HCT116 (cell line): Measurements from ENCODE around the gene HIGD2B. TPM values are rescaled to one million over a fixed set of nuclear protein-coding genes. Genes with fewer than 3 reads are reported as not detected.

Source experiments
- ATAC-seq: fragments of 200-7000 bp; cut with Tn5 transposase; 2 replicates; pipeline ENCODE4 v1.9.1; 2020; ENCODE audit warnings: mild to moderate bottlenecking, moderate library complexity
- BruUV-seq: library from RNA; stranded (reverse); fragments of 400-500 nt; replicated peaks from 2 replicates; lab custom pipeline; 2021; lab: Mats Ljungman, UMichigan
- CTCF ChIA-PET: fragments of 300-600 bp; sonication (Branson Sonifier 250); formaldehyde crosslinking; loops from one replicate; lab custom pipeline; 2021; ENCODE audit warnings: antibody characterized with exemption; lab: Charles Lee
- POLR2A ChIA-PET: fragments of 300-600, 350-600 bp; sonication (Branson Sonifier 250); formaldehyde crosslinking; loops from one replicate; lab custom pipeline; 2021; ENCODE audit warnings: antibody characterized with exemption; lab: Charles Lee
- RAD21 ChIA-PET, 2 experiments: fragments of 300-600 bp; sonication (Branson Sonifier 250); formaldehyde crosslinking; loops; one replicate each; lab custom pipeline; 2023; ENCODE audit warnings: low total read pairs in 2 of 2; ENCODE audit not compliant: uncharacterized antibody in 2 of 2, unreplicated experiment in 2 of 2, low non-redundant PET in 1 of 2; lab: Charles Lee
- DNase-seq: peaks from one replicate; pipeline ENCODE4 v3.0.0-alpha.2; 2010; ENCODE audit warnings: low read depth, low spot score
- H2AFZ ChIP-seq: fragments of 200-600 bp; shearing (Covaris generic), sonication (generic); 2 replicates; pipeline ENCODE4 v1.6.1; 2017; ENCODE audit warnings: low read depth, mixed run types, mixed read lengths, antibody characterized with exemption, low read length; ENCODE audit not compliant: poor library complexity, severe bottlenecking
- H3K27ac ChIP-seq: 2 replicates; pipeline ENCODE4 v1.5.1; 2012; ENCODE audit warnings: low read depth, low read length
- H3K27me3 ChIP-seq: fragments of 200-600 bp; sonication (generic); 2 replicates; pipeline ENCODE4 v1.6.1; 2016; ENCODE audit warnings: mixed run types, low read length, mixed read lengths; ENCODE audit not compliant: insufficient read depth
- H3K36me3 ChIP-seq, 2 experiments: fragments of 200-500 bp in 1 of 2; fragments of 200-600 bp in 1 of 2; sonication (Bioruptor generic) in 1 of 2; sonication (generic) in 1 of 2; 2 replicates each; pipeline versions ENCODE4 v1.5.1 to v1.6.1; 2014 to 2016; ENCODE audit warnings: low read length in 2 of 2, inconsistent platforms in 1 of 2, mixed read lengths in 1 of 2, mixed run types in 1 of 2; ENCODE audit not compliant: insufficient read depth in 2 of 2, control insufficient read depth in 1 of 2
- H3K4me1 ChIP-seq, 2 experiments: fragments of 200-600 bp in 1 of 2; sonication (generic) in 1 of 2; 2 replicates each; pipeline versions ENCODE4 v1.5.1 to v1.6.1; 2012 to 2017; ENCODE audit warnings: low read length in 2 of 2, inconsistent platforms in 1 of 2, mild to moderate bottlenecking in 1 of 2, mixed read lengths in 1 of 2, mixed run types in 1 of 2, moderate library complexity in 1 of 2; ENCODE audit not compliant: insufficient read depth in 2 of 2, control insufficient read depth in 1 of 2
- H3K4me2 ChIP-seq: fragments of 200-600 bp; sonication (generic); 2 replicates; pipeline ENCODE4 v1.6.1; 2017; ENCODE audit warnings: mixed run types, low read length, mixed read lengths
- H3K4me3 ChIP-seq, 2 experiments: fragments of 200-600 bp in 1 of 2; sonication (generic) in 1 of 2; replicated peaks in 1 of 2; 2 replicates each; pipeline ENCODE4 v1.5.1; 2011 to 2016; ENCODE audit warnings: low read length in 2 of 2, control low read depth in 1 of 2, low read depth in 1 of 2, mild to moderate bottlenecking in 1 of 2, mixed read lengths in 1 of 2, mixed run types in 1 of 2
- H3K79me2 ChIP-seq: fragments of 200-600 bp; sonication (generic); 2 replicates; pipeline ENCODE4 v1.6.1; 2017; ENCODE audit warnings: mild to moderate bottlenecking, mixed run types, low read length, moderate library complexity, mixed read lengths; ENCODE audit not compliant: insufficient read depth
- H3K9ac ChIP-seq: fragments of 200-600 bp; sonication (generic); 2 replicates; pipeline ENCODE4 v1.6.1; 2016; ENCODE audit warnings: low read length, mixed read lengths
- H3K9me2 ChIP-seq: fragments of 200-600 bp; sonication (generic), shearing (Covaris generic); 2 replicates; pipeline ENCODE4 v1.6.1; 2017; ENCODE audit warnings: mixed run types, mild to moderate bottlenecking, moderate library complexity; ENCODE audit not compliant: insufficient read depth
- H3K9me3 ChIP-seq, 2 experiments: fragments of 200-500 bp in 1 of 2; fragments of 200-600 bp in 1 of 2; sonication (Bioruptor generic) in 1 of 2; sonication (generic) in 1 of 2; 2 replicates each; pipeline ENCODE4 v1.6.1; 2014 to 2017; ENCODE audit warnings: low read length in 2 of 2, mixed read lengths in 2 of 2, inconsistent platforms in 1 of 2, low read depth in 1 of 2, mild to moderate bottlenecking in 1 of 2, mixed run types in 1 of 2, moderate library complexity in 1 of 2; ENCODE audit not compliant: control insufficient read depth in 1 of 2, insufficient read depth in 1 of 2
- H4K20me1 ChIP-seq: fragments of 200-600 bp; sonication (generic), shearing (Covaris generic); 2 replicates; pipeline ENCODE4 v1.6.1; 2017; ENCODE audit warnings: mixed run types, mild to moderate bottlenecking, moderate library complexity; ENCODE audit not compliant: insufficient read depth
- ATF3 ChIP-seq: IDR thresholded peaks from 2 replicates; pipeline ENCODE4 v1.6.1; 2012
- CEBPB ChIP-seq: IDR thresholded peaks from 2 replicates; pipeline ENCODE4 v1.6.1; 2012; ENCODE audit warnings: low read depth
- CTCF ChIP-seq, 3 experiments: fragments of 200-600 bp in 1 of 3; sonication (generic) in 1 of 3; IDR thresholded peaks in 2 of 3; conservative IDR thresholded peaks in 1 of 3; 2 replicates each; pipeline ENCODE4 v1.5.1; 2012 to 2017; ENCODE audit warnings: low read depth in 2 of 3, low read length in 2 of 3, antibody characterized with exemption in 1 of 3, borderline replicate concordance in 1 of 3, control low read depth in 1 of 3, mild to moderate bottlenecking in 1 of 3, mixed read lengths in 1 of 3, mixed run types in 1 of 3, moderate library complexity in 1 of 3; ENCODE audit not compliant: insufficient read depth in 1 of 3
- EGR1 ChIP-seq: IDR thresholded peaks from 2 replicates; pipeline ENCODE4 v1.6.1; 2012; ENCODE audit warnings: low read depth
- EZH2 ChIP-seq: fragments of 200-600 bp; sonication (generic); IDR thresholded peaks from 2 replicates; pipeline ENCODE4 v1.6.1; 2017; ENCODE audit warnings: antibody characterized with exemption, mixed run types
- FOSL1 ChIP-seq: IDR thresholded peaks from 2 replicates; pipeline ENCODE4 v1.6.1; 2012; ENCODE audit warnings: low read depth
- POLR2AphosphoS5 ChIP-seq: IDR thresholded peaks from 2 replicates; pipeline ENCODE4 v1.6.1; 2011; ENCODE audit warnings: mild to moderate bottlenecking, low read depth, low read length, moderate library complexity
- RAD21 ChIP-seq: IDR thresholded peaks from 2 replicates; pipeline ENCODE4 v1.6.1; 2012; ENCODE audit warnings: low read depth, mild to moderate bottlenecking
- TCF7L2 ChIP-seq: IDR thresholded peaks from 2 replicates; pipeline ENCODE4 v1.7.0; 2011; ENCODE audit warnings: borderline replicate concordance, inconsistent platforms; ENCODE audit not compliant: insufficient read depth, insufficient read length; ENCODE audit errors: extremely low read depth
- ZNF274 ChIP-seq: fragments of 200-500 bp; sonication (Bioruptor generic); IDR thresholded peaks from 2 replicates; pipeline ENCODE4 v1.6.1; 2014; ENCODE audit warnings: mild to moderate bottlenecking, low read depth, low read length, inconsistent platforms
- intact Hi-C: fragments of 100-400 bp; cut with micrococcal nuclease; formaldehyde crosslinking; loops from 2 replicates; pipeline ENCODE4 v1.10.0; 2022
- total RNA-seq: library from RNA; stranded (reverse); gene quantifications from one replicate; pipeline ENCODE4 v1.2.1, GENCODE V29; 2021; ENCODE audit not compliant: unreplicated experiment

HIGD2B gene
- total RNA-seq, 1 experiment from 2014 or later = 0.27 TPM

GRCh38 chr15:72685925-72686794 is at the start of gene HIGD2B, which contains the start of gene BBS4 (continued):
- no peak for TF ChIP-seq CEBPB
- TF ChIP-seq ATF3 = no peak
- no peak for TF ChIP-seq CTCF (IDR thresholded peaks at IDR 0.05 in 2 of 3, conservative IDR thresholded peaks at IDR 0.05 in 1 of 3; ENCODE audit: borderline replicate concordance in 1 of 3, insufficient read depth in 1 of 3, low read depth in 2 of 3, low read length in 2 of 3)
- no peak for TF ChIP-seq FOSL1

GRCh38 chr15:72735111-72735510 is 49.1 kb upstream of the HIGD2B start:
- H3K9me3 ChIP-seq = no peaks in the 10 kb centered on the region
- ChIA-PET POLR2A (no interaction called here), RAD21 (no interaction called here), CTCF (interaction anchor here (4.1 kb wide), 1 partner anchor 13 kb away, joined by 17 read pairs; no protein-coding TSS in a partner anchor)
- H3K9me2 ChIP-seq = no peaks in the 10 kb centered on the region
- peaks cover 0 to 7% of the 10 kb centered on the region in 2 experiments; a peak in 1 of 4 replicates for H3K36me3 ChIP-seq
- DNase-seq (no peak), ATAC-seq (no peak)
- H4K20me1 ChIP-seq = no peaks in the 10 kb centered on the region
- H3K4me1 ChIP-seq = no peaks in the 10 kb centered on the region
- H3K27ac ChIP-seq = no peak overlapping the region
- H2AFZ ChIP-seq = no peak overlapping the region
- intact Hi-C loops = no loop called here
- no peak overlapping the region for H3K4me3 ChIP-seq
- TF ChIP-seq TCF7L2 = no peak
- no peak for TF ChIP-seq EGR1
- TF ChIP-seq ZNF274 = no peak
- TF ChIP-seq ATF3 = no peak
- TF ChIP-seq POLR2AphosphoS5 = no peak
- no peak for TF ChIP-seq RAD21
- no peak for TF ChIP-seq CEBPB
- TF ChIP-seq EZH2 = no peak
- H3K27me3 ChIP-seq = no peaks in the 10 kb centered on the region
- H3K79me2 ChIP-seq = no peaks in the 10 kb centered on the region
- no peak overlapping the region for H3K9ac ChIP-seq
- BruUV-seq = no TSS peak
- no peak overlapping the region for H3K4me2 ChIP-seq
